H1 (cell line): ENCODE measurements around the gene BECN2. TPM values are rescaled to one million over a fixed set of nuclear protein-coding genes. Genes with fewer than 3 reads are reported as not detected.

Experiments
- CTCF ChIA-PET: fragments of 300-600 bp; sonication (Branson Sonifier 250); formaldehyde crosslinking; loops from one replicate; lab custom pipeline; 2021; ENCODE audit not compliant: partially characterized antibody; lab: Charles Lee
- POLR2A ChIA-PET: fragments of 300-600 bp; sonication (Branson Sonifier 250); formaldehyde crosslinking; loops from one replicate; lab custom pipeline; 2021; ENCODE audit warnings: inconsistent platforms; ENCODE audit not compliant: partially characterized antibody; lab: Charles Lee
- DNase-seq, 2 experiments: peaks; one replicate each; pipeline versions ENCODE4 v3.0.0 to v3.0.0-alpha.2; 2010 to 2022; ENCODE audit warnings: low spot score in 2 of 2, low read depth in 1 of 2, mixed read lengths in 1 of 2
- FAIRE-seq: peaks from 2 replicates; lab custom pipeline; 2011; peaks lifted over from hg19 to GRCh38; lab: Jason Lieb, UNC
- H2AFZ ChIP-seq: 2 replicates; pipeline ENCODE4 v1.8.1; 2012; ENCODE audit warnings: low read length, inconsistent platforms
- H2AK5ac ChIP-seq: 2 replicates; pipeline ENCODE4 v1.6.1; 2013; ENCODE audit warnings: low read depth, low read length
- H2BK120ac ChIP-seq: replicated peaks from 2 replicates; pipeline ENCODE3; 2013; ENCODE audit warnings: low read depth, low read length, inconsistent platforms
- H2BK12ac ChIP-seq: 2 replicates; pipeline ENCODE4 v1.6.1; 2013; ENCODE audit warnings: low read depth, low read length
- H2BK15ac ChIP-seq: 2 replicates; pipeline ENCODE4 v1.6.1; 2013; ENCODE audit warnings: low read length
- H2BK20ac ChIP-seq: 2 replicates; pipeline ENCODE4 v1.6.1; 2013; ENCODE audit warnings: low read length
- H2BK5ac ChIP-seq: 2 replicates; pipeline ENCODE4 v1.6.1; 2013; ENCODE audit warnings: low read depth, low read length
- H3K14ac ChIP-seq: 2 replicates; pipeline ENCODE4 v1.6.1; 2013; ENCODE audit warnings: inconsistent platforms; ENCODE audit not compliant: insufficient read length
- H3K18ac ChIP-seq: 2 replicates; pipeline ENCODE4 v1.6.1; 2013; ENCODE audit warnings: low read length; ENCODE audit errors: extremely low read depth
- H3K23ac ChIP-seq: 2 replicates; pipeline ENCODE4 v1.6.1; 2013; ENCODE audit warnings: inconsistent platforms; ENCODE audit not compliant: insufficient read length
- H3K23me2 ChIP-seq: 2 replicates; pipeline ENCODE4 v1.6.1; 2013; ENCODE audit warnings: low read depth, low read length
- H3K27ac ChIP-seq: 2 replicates; pipeline ENCODE4 v1.6.1; 2011; ENCODE audit warnings: low read depth, low read length, inconsistent platforms
- H3K27me3 ChIP-seq, 4 experiments: replicated peaks in 1 of 4; 1 replicate in 1 of 4; 2 replicates in 3 of 4; pipeline versions ENCODE4 v1.6.1 to v1.8.1; 2011 to 2013; ENCODE audit warnings: low read length in 3 of 4, mild to moderate bottlenecking in 3 of 4, inconsistent platforms in 2 of 4, mixed read lengths in 2 of 4, moderate library complexity in 1 of 4; ENCODE audit not compliant: control insufficient read depth in 3 of 4, insufficient read depth in 3 of 4; ENCODE audit errors: extremely low read depth in 1 of 4
- H3K36me3 ChIP-seq, 4 experiments: 2 replicates each; pipeline versions ENCODE4 v1.6.1 to v1.8.1; 2011 to 2013; ENCODE audit warnings: mild to moderate bottlenecking in 4 of 4, low read length in 3 of 4, moderate library complexity in 2 of 4, control low read depth in 1 of 4, inconsistent platforms in 1 of 4; ENCODE audit not compliant: insufficient read depth in 4 of 4, control insufficient read depth in 2 of 4
- H3K4ac ChIP-seq: replicated peaks from 2 replicates; pipeline ENCODE3; 2013; ENCODE audit warnings: low read length, low read depth, mixed read lengths, inconsistent platforms; ENCODE audit not compliant: insufficient read length
- H3K4me1 ChIP-seq, 4 experiments: replicated peaks in 1 of 4; 1 replicate in 1 of 4; 2 replicates in 3 of 4; pipeline versions ENCODE4 v1.6.1 to v1.8.1; 2011 to 2013; ENCODE audit warnings: low read length in 3 of 4, inconsistent platforms in 2 of 4, mixed read lengths in 1 of 4; ENCODE audit not compliant: insufficient read depth in 4 of 4, control insufficient read depth in 3 of 4
- H3K4me2 ChIP-seq, 2 experiments: 2 replicates each; pipeline versions ENCODE4 v1.6.1 to v1.8.1; 2011 to 2013; ENCODE audit warnings: low read depth in 2 of 2, low read length in 2 of 2, control low read depth in 1 of 2, inconsistent platforms in 1 of 2, mild to moderate bottlenecking in 1 of 2; ENCODE audit not compliant: insufficient read depth in 1 of 2
- H3K4me3 ChIP-seq, 4 experiments: fragments of 200-600, 300-600 bp in 1 of 4; sonication (generic), shearing (Covaris generic), sonication (Bioruptor Twin) in 1 of 4; 2 replicates each; pipeline versions ENCODE4 v1.5.1 to v1.8.1; 2011 to 2016; ENCODE audit warnings: low read length in 4 of 4, low read depth in 3 of 4, control low read depth in 2 of 4, inconsistent platforms in 2 of 4, mild to moderate bottlenecking in 2 of 4, mixed read lengths in 1 of 4, moderate library complexity in 1 of 4; ENCODE audit not compliant: insufficient read depth in 2 of 4; ENCODE audit errors: extremely low read depth in 1 of 4
- H3K56ac ChIP-seq: replicated peaks from 2 replicates; pipeline ENCODE3; 2013; ENCODE audit warnings: low read depth, mild to moderate bottlenecking, mixed read lengths, low read length, inconsistent platforms; ENCODE audit not compliant: insufficient read length
- H3K79me1 ChIP-seq: 2 replicates; pipeline ENCODE4 v1.6.1; 2013; ENCODE audit warnings: low read depth, low read length, control low read depth
- H3K79me2 ChIP-seq, 2 experiments: 2 replicates each; pipeline versions ENCODE4 v1.6.1 to v1.8.1; 2012 to 2013; ENCODE audit warnings: low read length in 2 of 2, mild to moderate bottlenecking in 2 of 2, inconsistent platforms in 1 of 2; ENCODE audit not compliant: insufficient read depth in 2 of 2, control insufficient read depth in 1 of 2
- H3K9ac ChIP-seq, 4 experiments: replicated peaks in 1 of 4; 1 replicate in 1 of 4; 2 replicates in 3 of 4; pipeline versions ENCODE4 v1.6.1 to v1.8.1; 2011 to 2013; ENCODE audit warnings: low read depth in 3 of 4, low read length in 3 of 4, control low read depth in 2 of 4, mild to moderate bottlenecking in 2 of 4, moderate library complexity in 2 of 4, inconsistent platforms in 1 of 4; ENCODE audit errors: extremely low read depth in 1 of 4
- H3K9me3 ChIP-seq, 2 experiments: 2 replicates each; pipeline versions ENCODE4 v1.6.1 to v1.8.1; 2012 to 2013; ENCODE audit warnings: mild to moderate bottlenecking in 2 of 2, moderate library complexity in 2 of 2, control low read depth in 1 of 2, inconsistent platforms in 1 of 2, low read depth in 1 of 2, low read length in 1 of 2, mixed read lengths in 1 of 2; ENCODE audit not compliant: insufficient read depth in 2 of 2
- H4K20me1 ChIP-seq, 2 experiments: replicated peaks in 1 of 2; 2 replicates each; pipeline versions ENCODE3 to v1.8.1; 2011 to 2013; ENCODE audit warnings: inconsistent platforms in 2 of 2, low read length in 2 of 2, mild to moderate bottlenecking in 1 of 2; ENCODE audit not compliant: insufficient read depth in 2 of 2, control insufficient read depth in 1 of 2
- H4K5ac ChIP-seq: 2 replicates; pipeline ENCODE4 v1.6.1; 2013; ENCODE audit warnings: low read length, low read depth, mixed read lengths, inconsistent platforms; ENCODE audit not compliant: insufficient read length
- H4K8ac ChIP-seq: 2 replicates; pipeline ENCODE4 v1.8.0; 2013; ENCODE audit warnings: mild to moderate bottlenecking, moderate library complexity, low read length, inconsistent platforms; ENCODE audit not compliant: insufficient read depth; ENCODE audit errors: extremely low read depth
- H4K91ac ChIP-seq: replicated peaks from 2 replicates; pipeline ENCODE3; 2013; ENCODE audit warnings: low read length, mixed read lengths, inconsistent platforms; ENCODE audit not compliant: insufficient read length
- CHD1 ChIP-seq: IDR thresholded peaks from 2 replicates; pipeline ENCODE4 v1.6.1; 2012; ENCODE audit warnings: low read depth, low read length, improper control_type of control experiment
- E2F6 ChIP-seq: IDR thresholded peaks from 2 replicates; pipeline ENCODE4 v1.6.1; 2012; ENCODE audit warnings: inconsistent platforms
- GABPA ChIP-seq: IDR thresholded peaks from 2 replicates; pipeline ENCODE4 v1.6.1; 2011; ENCODE audit warnings: mild to moderate bottlenecking, low read length, moderate library complexity, borderline replicate concordance; ENCODE audit not compliant: insufficient read depth
- HDAC2 ChIP-seq, 2 experiments: fragments of 300-600 bp in 1 of 2; sonication (generic) in 1 of 2; IDR thresholded peaks; 2 replicates each; pipeline ENCODE4 v1.6.1; 2011 to 2012; ENCODE audit warnings: low read depth in 2 of 2, low read length in 2 of 2, mild to moderate bottlenecking in 2 of 2, moderate library complexity in 2 of 2, borderline replicate concordance in 1 of 2, inconsistent platforms in 1 of 2
- KDM4A ChIP-seq: IDR thresholded peaks from one replicate; pipeline ENCODE4 v1.7.1; 2012; ENCODE audit warnings: low read depth, mild to moderate bottlenecking, moderate library complexity, low read length, inconsistent platforms; ENCODE audit not compliant: severe bottlenecking
- NANOG ChIP-seq: IDR thresholded peaks from 2 replicates; pipeline ENCODE4 v1.6.1; 2011; ENCODE audit warnings: low read length, low read depth, mild to moderate bottlenecking, inconsistent platforms; ENCODE audit not compliant: insufficient read depth, poor library complexity, severe bottlenecking
- NRF1 ChIP-seq: IDR thresholded peaks from 2 replicates; pipeline ENCODE4 v1.6.1; 2011; ENCODE audit warnings: mild to moderate bottlenecking, low read depth, low read length, improper control_type of control experiment
- RXRA ChIP-seq: IDR thresholded peaks from 2 replicates; pipeline ENCODE4 v1.6.1; 2011; ENCODE audit warnings: low read depth, mild to moderate bottlenecking, low read length, moderate library complexity; ENCODE audit not compliant: insufficient read depth
- SIRT6 ChIP-seq: IDR thresholded peaks from one replicate; pipeline ENCODE4 v1.7.1; 2012; ENCODE audit warnings: low read length, inconsistent platforms
- SRF ChIP-seq: IDR thresholded peaks from 2 replicates; pipeline ENCODE4 v1.6.1; 2011; ENCODE audit warnings: mild to moderate bottlenecking, low read depth, low read length, moderate library complexity
- TBP ChIP-seq: IDR thresholded peaks from 2 replicates; pipeline ENCODE4 v1.6.1; 2011; ENCODE audit warnings: low read depth, low read length, improper control_type of control experiment
- YY1 ChIP-seq: IDR thresholded peaks from 2 replicates; pipeline ENCODE4 v1.6.1; 2011; ENCODE audit warnings: low read depth, mild to moderate bottlenecking, low read length
- WGBS, 2 experiments: shearing (Covaris generic) in 1 of 2; methylation state at CpG; one replicate each; pipeline versions ENCODE4 v1.1.6 to v1.1.7; 2013 to 2015; ENCODE audit warnings: low lambda C conversion rate in 2 of 2, mixed read lengths in 2 of 2, inconsistent platforms in 1 of 2, low coverage in 1 of 2, missing lambda C conversion rate in 1 of 2; ENCODE audit not compliant: insufficient replicate concordance in 2 of 2, insufficient coverage in 1 of 2, insufficient read length in 1 of 2; ENCODE audit errors: extremely low coverage in 1 of 2, missing lambda C conversion rate in 1 of 2; 5-methylcytosine and 5-hydroxymethylcytosine counted together
- polyA plus RNA-seq, 7 experiments: library from polyadenylated mRNA; depleted of rRNA in 3 of 7; stranded (reverse) in 5 of 7; unstranded in 2 of 7; fragments of >200 nt in 5 of 7; fragments of 200-250 nt in 2 of 7; gene quantifications; 1 replicate in 5 of 7; 2 replicates in 1 of 7; 4 replicates in 1 of 7; pipeline versions ENCODE4 v1.2.1 to v1.2.3, GENCODE V29; 2011 to 2013; ENCODE audit warnings: missing spikeins in 2 of 7, mixed read lengths in 2 of 7
- total RNA-seq: library from RNA; stranded (reverse); fragmentation: NEBNext Ultra II Directional; extraction: Animal tissue kit (Norgen Biotek cat#: 25700); gene quantifications from 2 replicates; pipeline ENCODE4 v1.2.1, GENCODE V29; 2021
- TF ChIP-seq, protein P1 (sequence below): IDR thresholded peaks from 2 replicates; pipeline ENCODE4 v1.6.1; 2012; ENCODE audit warnings: inconsistent platforms

BECN2 gene
- total and polyA plus RNA-seq, 2 of the 8 experiments (the other 6 are each of a cell fraction or from before 2014, with no cell fraction given): not detected

DNA sequence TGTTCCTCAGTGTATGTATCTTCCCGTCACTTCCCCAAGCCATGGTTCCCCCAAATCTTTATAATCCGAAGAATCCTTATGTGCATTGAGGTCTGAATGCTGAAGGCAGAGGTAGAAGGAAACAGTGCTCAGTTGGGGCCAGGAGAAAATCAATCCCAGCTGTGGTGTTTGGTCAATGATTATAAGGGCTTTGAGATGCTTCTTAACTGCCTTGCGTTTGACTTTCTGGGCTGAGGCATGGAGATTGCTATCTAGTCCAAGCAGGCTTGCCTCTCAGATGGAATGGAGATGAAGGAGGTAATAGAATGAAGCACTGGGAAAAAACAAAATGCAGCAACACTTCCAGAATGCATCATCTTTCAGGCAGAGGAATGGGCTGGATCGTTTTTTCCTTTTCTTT, 44.9 kb downstream of the BECN2 start:
- no peak overlapping the region for H3K4ac ChIP-seq
- H3K9ac ChIP-seq: no peak overlapping the region
- H2BK120ac ChIP-seq: no peak overlapping the region
- H3K23me2 ChIP-seq: no peaks in the 10 kb centered on the region; the same call in 1 of the 2 replicates
- H3K4me1 ChIP-seq: peaks cover 3 to 7% (median 5%) of the 10 kb centered on the region in 4 experiments; a peak in 4 of 7 replicates
- no peak overlapping the region for H2BK20ac ChIP-seq
- H2BK12ac ChIP-seq: no peak overlapping the region
- H3K27me3 ChIP-seq: no peaks in the 10 kb centered on the region
- no peak overlapping the region for H3K4me2 ChIP-seq
- H4K8ac ChIP-seq: no peak overlapping the region
- no peaks in the 10 kb centered on the region for H3K79me2 ChIP-seq
- no peak overlapping the region for H3K27ac ChIP-seq
- H4K91ac ChIP-seq: no peak overlapping the region
- no peak overlapping the region for H3K56ac ChIP-seq
- ChIA-PET CTCF (interaction anchor here (1.5 to 2.2 kb wide), 3 partner anchors 11 to 106 kb away, joined by 5 to 8 read pairs (median 5); no protein-coding TSS in a partner anchor), POLR2A (no interaction called here)
- H2AFZ ChIP-seq: no peak overlapping the region
- DNase-seq (no peak), FAIRE-seq (no peak)
- no peak overlapping the region for H3K23ac ChIP-seq
- no peak overlapping the region for H2BK5ac ChIP-seq
- no peak overlapping the region for H3K14ac ChIP-seq
- H4K5ac ChIP-seq: no peak overlapping the region
- H3K9me3 ChIP-seq: no peaks in the 10 kb centered on the region
- no peak overlapping the region for H2AK5ac ChIP-seq
- H3K18ac ChIP-seq: no peak overlapping the region
- 90% methylated on average over 4 of the region's 4 CpGs; no CpG with 5 or more reads in 1 of the 2 experiments for WGBS, 2 experiments
- no peaks in the 10 kb centered on the region for H4K20me1 ChIP-seq
- H3K79me1 ChIP-seq: no peaks in the 10 kb centered on the region
- H3K36me3 ChIP-seq: no peaks in the 10 kb centered on the region
- no peak overlapping the region for H3K4me3 ChIP-seq
- no peak overlapping the region for H2BK15ac ChIP-seq
- no peak for TF ChIP-seq E2F6
- TF ChIP-seq GABPA: no peak
- TF ChIP-seq SIRT6: no peak
- no peak for TF ChIP-seq HDAC2 (IDR thresholded peaks at IDR 0.05; ENCODE audit: borderline replicate concordance in 1 of 2, low read depth in 2 of 2, low read length in 2 of 2)
- TF ChIP-seq CHD1: no peak
- TF ChIP-seq KDM4A: no peak
- TF ChIP-seq NRF1: no peak
- no peak for TF ChIP-seq TBP
- no peak for TF ChIP-seq YY1
- TF ChIP-seq NANOG: no peak
- TF ChIP-seq, protein P1, sequence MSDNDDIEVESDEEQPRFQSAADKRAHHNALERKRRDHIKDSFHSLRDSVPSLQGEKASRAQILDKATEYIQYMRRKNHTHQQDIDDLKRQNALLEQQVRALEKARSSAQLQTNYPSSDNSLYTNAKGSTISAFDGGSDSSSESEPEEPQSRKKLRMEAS: no peak
- TF ChIP-seq SRF: no peak
- no peak for TF ChIP-seq RXRA
